ENCODE measurements around the gene ST8SIA6.

DNA sequence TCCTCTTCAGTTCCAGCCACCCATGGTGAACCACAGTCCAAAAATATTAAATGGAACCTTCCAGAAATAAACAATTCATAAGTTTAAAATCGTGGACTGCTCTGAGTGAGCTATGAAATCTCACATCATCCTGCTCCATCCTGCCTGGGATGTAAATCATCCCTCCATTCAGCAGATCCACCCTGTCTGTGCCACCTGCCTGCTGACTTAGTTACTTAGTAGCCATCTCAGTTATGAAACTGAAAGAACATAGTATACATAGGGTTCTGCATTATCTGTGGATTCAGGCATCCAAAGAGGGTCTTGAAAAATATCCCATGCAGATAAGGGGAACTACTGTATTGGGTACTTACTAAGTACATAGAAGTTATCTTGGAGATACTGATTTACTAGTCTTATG lies 89.0 kb downstream of the ST8SIA6 start:
- no peak for TF ChIP-seq POLR2A (IDR thresholded peaks at IDR 0.05)
- TF ChIP-seq, protein P1, sequence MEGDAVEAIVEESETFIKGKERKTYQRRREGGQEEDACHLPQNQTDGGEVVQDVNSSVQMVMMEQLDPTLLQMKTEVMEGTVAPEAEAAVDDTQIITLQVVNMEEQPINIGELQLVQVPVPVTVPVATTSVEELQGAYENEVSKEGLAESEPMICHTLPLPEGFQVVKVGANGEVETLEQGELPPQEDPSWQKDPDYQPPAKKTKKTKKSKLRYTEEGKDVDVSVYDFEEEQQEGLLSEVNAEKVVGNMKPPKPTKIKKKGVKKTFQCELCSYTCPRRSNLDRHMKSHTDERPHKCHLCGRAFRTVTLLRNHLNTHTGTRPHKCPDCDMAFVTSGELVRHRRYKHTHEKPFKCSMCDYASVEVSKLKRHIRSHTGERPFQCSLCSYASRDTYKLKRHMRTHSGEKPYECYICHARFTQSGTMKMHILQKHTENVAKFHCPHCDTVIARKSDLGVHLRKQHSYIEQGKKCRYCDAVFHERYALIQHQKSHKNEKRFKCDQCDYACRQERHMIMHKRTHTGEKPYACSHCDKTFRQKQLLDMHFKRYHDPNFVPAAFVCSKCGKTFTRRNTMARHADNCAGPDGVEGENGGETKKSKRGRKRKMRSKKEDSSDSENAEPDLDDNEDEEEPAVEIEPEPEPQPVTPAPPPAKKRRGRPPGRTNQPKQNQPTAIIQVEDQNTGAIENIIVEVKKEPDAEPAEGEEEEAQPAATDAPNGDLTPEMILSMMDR (IDR thresholded peaks at IDR 0.05): no peak
